D341Med (cell line): ENCODE data around the gene NEURL2.
"Not testable (repeated sequence)": the region's sequence is repeated elsewhere in the genome, so short reads cannot be mapped to it uniquely, and the experiment has no call there.

Experiments
- DNase-seq: peaks from one replicate; pipeline ENCODE4 v3.0.0; 2012; ENCODE audit warnings: low spot score

Gene NEURL2

DNA sequence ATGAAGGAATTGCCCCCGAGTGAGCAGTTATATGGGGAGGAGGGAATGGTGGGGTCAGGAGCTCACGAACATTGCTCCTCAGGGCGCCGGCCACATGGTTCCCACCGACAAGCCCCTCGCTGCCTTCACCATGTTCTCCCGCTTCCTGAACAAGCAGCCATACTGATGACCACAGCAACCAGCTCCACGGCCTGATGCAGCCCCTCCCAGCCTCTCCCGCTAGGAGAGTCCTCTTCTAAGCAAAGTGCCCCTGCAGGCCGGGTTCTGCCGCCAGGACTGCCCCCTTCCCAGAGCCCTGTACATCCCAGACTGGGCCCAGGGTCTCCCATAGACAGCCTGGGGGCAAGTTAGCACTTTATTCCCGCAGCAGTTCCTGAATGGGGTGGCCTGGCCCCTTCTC is 7.3 kb upstream of the NEURL2 start:
- no peak for DNase-seq

DNA sequence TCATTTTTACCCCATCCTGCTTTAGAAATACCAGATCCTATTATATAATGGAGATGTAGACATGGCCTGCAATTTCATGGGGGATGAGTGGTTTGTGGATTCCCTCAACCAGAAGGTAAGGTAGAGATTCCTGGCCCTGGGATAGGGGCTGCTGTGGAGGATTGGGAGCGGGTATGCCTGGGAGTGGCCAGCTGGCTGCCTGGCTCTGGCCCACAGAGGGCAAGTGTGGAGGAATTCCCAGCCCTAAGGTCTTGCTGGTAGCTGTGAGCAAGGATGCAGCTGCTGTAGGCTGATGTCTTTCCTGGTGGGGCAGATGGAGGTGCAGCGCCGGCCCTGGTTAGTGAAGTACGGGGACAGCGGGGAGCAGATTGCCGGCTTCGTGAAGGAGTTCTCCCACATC is 6.7 kb upstream of the NEURL2 start:
- no peak for DNase-seq

DNA sequence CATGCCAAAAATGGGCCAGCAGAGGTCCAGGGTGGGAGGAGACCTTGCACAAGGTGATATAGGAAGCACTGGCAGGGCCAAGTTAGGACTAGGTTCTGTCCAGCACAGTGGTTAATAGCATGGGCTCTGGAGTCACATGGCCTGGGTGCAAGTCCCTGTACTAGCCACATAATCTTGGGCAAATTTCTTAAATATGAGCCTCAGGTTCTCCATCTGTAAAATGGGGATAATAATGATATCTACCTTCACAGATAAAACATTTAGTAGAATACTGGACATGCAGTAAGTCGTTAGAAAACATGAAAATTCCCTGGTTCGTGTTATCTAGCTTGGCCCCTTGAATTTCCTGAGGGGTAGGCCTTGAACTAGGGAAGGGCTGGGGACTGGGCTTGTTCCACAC is 6.3 kb upstream of the NEURL2 start:
- DNase-seq, result no peak

DNA sequence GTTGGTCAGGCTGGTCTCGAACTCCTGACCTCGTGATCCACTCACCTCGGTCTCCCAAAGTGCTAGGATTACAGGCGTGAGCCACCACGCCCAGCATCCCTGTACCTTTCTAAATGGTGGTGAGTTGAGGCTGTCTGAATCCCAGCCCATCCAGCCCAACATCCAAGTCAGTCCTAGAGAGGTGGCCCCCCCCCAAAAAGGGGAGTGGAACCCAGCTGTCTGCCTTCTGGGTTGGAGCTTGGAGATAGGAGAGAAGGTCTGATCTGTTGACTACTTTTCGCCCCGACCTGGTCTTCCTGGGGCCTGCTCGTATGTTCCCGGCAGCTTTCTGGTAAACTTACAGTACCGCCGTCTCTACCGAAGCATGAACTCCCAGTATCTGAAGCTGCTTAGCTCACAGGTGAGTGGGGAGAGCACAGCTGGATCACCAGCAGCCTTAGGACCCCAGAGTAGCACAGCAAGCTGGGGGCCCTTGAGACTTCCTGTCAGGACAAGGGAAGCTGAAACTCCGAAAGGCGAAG is 5.7 kb upstream of the NEURL2 start:
- DNase-seq, result no peak

DNA sequence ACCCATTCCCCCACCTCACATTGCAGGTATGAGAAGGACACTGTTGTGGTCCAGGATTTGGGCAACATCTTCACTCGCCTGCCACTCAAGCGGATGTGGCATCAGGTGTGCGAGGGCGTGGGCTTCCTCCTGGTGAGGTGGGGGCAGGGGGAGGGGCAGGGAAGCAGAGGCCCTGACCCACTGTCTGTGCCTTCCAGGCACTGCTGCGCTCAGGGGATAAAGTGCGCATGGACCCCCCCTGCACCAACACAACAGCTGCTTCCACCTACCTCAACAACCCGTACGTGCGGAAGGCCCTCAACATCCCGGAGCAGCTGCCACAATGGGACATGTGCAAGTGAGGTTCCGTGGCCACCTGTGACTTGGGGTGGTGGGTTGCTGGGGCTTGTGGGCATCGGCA is 3.8 kb upstream of the NEURL2 start:
- DNase-seq, result no peak

DNA sequence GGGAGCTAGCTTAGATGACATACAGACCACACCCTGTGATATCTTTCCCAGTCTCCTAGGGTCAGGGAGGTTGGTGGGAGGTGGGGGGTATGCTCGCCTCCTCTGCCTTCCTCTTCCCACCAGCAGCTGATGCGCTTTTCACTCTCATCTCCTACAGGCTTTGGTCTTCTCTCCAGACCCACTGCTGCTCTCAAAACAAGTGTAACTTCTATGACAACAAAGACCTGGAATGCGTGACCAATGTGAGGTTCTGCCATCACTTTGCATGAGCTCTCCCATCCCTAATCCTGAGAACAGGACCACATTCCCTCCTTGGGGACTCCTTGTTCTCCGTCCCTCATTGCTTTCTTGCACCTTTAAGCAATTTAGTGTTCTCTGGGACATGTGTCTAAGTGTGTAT is 2.8 kb upstream of the NEURL2 start:
- no peak for DNase-seq

DNA sequence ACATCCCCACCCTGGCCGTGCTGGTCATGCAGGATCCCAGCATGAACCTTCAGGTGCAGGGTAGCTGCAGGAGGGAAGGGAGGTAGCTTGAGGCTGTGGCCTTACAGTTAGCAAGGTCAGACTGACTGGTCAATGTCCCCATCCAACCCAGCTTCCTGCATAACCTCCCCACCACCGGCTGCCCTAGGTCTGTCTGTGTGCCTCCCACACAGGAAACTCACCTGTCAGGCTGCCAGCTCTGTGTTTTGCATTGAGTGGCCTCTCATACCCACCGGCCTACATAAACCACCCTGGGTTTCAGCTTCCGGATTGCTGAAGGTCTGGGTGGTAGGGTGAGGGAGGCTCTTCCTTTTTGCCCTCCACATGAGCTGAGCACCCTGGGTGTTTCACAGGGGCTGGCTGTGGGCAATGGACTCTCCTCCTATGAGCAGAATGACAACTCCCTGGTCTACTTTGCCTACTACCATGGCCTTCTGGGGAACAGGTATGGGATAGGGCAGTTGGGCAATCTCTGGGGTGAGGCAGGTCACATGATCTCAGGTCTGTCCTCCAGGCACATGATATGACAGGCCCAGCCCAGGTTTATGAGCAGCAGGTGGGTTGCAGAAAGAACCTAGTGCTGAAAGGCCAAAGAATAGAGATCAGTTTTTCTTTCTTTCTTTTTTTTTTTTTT is 2.0 kb upstream of the NEURL2 start:
- DNase-seq, result no peak

DNA sequence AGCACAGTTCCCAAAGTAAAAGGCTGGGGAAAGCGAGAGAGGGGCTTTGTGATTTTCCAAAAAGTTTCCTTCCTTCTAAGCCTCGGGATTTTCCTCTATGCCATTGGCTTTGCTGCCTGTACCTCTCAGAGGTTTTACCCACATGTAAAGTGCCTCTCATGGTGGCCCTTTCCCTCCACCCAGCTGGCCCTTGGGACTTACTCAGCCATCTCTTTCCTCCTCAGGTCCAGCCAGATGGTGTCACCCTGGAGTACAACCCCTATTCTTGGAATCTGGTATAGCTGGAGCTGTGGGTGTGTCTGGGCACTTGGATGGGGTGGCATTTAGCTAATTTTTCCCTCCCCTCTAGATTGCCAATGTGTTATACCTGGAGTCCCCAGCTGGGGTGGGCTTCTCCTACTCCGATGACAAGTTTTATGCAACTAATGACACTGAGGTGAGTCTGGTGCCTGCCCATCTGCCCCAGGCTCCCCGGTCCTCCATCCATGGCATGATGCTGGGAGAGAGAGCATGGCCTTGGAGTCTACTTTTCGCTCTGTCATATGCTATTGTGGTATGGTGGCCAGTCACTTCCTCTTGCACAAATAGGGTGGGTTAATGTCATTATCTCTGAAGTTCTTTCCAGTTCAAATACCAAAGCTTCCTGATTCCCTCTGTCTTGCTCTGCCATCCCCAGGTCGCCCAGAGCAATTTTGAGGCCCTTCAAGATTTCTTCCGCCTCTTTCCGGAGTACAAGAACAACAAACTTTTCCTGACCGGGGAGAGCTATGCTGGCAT is 1.2 kb upstream of the NEURL2 start:
- peak; percentile 68 for DNase-seq

DNA sequence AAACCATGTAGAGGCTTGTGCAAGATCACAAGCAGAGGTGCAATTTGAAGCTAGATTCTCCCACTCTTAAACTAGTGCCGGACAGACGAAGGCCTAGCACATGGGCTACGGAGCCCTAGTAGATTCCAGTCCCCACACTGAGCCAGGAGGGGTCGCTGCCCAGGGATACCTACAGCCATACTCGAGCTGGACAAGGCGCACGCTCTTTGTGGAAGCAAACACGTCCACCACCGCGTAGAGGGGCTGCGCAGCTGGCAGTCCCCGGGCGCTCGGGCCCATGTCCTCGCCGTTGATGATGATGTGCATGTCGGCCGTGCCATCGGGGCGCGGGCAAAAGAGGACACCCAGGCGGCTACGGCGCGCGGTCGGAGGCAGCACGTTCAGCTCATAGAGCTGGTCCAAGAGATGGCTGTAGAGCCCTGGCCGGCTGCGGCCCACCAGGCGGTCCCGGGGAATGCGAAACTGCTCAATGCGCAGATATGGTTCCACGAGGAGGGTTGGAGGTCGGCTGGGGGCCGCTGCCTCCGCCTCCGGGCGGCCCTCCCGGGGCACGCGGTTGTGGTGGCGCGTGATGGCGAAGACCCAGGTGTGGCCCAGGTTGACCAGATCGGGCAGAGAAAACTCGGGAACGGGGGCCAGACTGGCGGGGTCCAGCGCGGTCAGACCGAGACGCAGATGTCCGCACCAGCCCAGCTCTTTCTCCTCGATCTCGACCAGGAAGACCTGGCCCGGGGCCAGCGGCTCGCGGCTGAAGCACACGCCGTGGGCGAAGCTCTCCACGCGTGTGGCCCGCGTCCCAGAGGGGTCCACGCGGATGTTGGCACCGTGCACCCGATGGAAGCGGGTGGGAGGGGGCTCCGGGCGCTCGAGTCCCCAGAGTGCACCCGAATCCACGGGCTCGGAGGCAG is 677 bp downstream of the NEURL2 start:
- DNase-seq, result peak; percentile 78

DNA sequence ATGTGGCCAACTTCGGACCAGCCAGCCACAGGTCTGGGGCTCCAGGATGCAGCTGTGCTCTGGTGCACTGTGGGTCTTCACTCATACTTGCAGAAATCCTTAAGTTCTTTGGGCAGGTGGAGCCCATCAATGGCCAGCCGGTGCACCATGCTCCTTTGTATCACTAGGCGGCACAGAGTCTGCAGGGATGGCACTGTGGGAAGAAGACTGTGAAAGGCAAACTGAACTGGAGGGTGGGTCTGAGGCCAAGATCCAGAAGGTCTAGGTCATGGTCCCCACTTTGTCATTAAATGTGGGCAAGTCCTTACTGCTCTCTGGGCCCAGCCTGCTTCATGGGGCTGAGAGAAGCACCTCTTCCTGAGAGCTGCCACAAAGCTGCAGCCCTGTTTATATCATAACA is 2.3 kb downstream of the NEURL2 start:
- DNase-seq, result no peak

DNA sequence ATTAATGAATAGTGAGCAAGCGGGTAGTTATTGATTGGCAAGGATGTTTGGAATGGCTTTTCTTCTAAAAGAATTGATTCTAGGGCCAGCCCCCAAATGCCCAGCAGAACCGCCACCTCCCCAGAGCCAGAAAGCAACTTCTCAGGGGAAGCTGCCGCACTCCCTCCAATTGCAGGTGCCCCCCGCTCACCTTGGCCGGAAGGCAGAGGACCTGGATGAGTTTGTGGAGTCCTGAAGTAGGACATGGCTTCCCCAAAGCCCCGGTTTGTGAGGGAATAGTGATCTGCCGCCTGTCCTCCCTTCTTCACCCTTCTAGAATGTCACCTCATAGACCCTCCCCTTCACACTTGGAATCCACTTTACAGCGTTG is 3.7 kb downstream of the NEURL2 start, which contains the start of gene SPATA25:
Gene SPATA25 (minus strand): TSS at position 277 of the 370 bp plus-strand sequence. CDS start 32 bp downstream, at position 245.
- no peak for DNase-seq

DNA sequence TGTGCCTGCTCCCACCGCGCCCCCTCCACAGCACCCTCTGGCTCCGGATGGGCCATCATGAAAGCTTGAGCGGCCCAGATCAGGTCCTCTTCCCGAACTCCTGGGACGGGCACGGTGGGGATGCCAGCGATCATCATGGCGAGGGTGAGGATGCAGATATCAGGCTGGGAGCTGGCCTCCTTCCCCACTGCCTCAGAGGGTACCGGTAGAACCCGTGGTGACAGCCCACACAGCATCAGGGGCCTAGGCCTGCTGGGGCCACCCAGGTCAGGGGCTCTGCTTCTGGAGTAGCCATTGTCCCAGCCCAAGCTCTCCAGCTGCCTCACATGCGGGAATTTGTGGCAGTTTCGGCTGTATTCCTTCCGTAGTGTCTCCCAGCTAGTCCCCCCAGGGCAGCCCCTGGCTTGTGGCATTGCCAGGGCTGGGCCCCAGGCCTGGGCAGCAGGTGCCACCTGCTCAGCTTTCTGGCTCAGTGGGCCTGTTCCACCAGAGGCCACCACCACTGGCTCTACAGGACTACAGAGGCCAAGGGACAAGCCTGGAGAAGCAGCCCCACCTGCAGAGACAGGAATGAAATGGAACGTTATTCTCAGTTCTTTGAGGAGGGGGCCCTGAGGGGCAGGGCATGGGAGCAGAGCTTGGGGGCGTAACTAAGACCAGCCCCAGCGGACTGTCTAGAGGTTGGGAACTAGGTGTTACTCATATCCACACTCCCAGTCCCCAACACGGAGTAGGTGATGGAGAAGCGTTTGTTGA is 4.2 kb downstream of the NEURL2 start:
- DNase-seq, result no peak

DNA sequence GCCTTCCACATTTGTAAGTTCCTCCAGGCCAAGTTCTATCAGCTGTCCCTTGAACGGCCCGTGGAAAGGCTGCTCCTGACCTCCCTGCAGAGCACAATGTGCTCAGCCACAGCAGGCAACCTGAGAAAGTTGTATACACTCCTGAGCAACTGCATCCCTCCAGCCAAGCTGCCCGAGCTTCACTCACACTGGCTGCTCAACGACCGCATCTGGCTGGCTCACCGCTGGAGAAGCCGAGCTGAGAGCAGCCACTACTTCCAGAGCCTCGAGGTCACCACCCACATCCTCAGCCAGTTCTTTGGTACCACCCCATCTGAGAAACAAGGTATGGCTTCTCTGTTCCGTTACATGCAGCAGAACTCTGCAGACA is 7.9 kb downstream of the NEURL2 start:
- no peak for DNase-seq

DNA sequence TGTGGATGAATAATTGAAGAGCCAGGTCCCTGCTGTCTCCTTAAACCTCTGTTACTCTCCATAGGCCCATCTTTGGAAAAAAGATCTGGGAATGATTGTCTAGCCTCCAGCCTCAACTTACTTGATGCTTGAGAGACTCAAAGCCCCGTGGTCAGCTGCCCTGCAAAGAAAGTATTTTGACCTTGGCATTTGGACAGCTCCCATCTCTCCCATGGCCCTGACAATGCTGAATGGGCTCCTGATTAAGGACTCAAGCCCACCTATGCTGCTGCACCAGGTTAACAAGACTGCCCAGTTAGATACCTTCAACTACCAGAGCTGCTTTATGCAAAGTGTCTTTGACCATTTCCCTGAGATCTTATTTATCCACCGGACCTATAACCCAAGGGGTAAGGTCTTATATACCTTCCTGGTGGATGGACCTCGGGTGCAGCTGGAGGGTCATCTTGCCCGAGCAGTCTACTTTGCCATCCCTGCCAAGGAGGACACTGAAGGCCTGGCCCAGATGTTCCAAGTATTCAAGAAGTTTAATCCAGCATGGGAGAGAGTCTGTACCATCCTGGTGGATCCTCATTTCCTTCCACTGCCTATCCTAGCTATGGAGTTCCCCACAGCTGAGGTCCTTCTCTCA is 8.4 kb downstream of the NEURL2 start:
- no peak for DNase-seq

DNA sequence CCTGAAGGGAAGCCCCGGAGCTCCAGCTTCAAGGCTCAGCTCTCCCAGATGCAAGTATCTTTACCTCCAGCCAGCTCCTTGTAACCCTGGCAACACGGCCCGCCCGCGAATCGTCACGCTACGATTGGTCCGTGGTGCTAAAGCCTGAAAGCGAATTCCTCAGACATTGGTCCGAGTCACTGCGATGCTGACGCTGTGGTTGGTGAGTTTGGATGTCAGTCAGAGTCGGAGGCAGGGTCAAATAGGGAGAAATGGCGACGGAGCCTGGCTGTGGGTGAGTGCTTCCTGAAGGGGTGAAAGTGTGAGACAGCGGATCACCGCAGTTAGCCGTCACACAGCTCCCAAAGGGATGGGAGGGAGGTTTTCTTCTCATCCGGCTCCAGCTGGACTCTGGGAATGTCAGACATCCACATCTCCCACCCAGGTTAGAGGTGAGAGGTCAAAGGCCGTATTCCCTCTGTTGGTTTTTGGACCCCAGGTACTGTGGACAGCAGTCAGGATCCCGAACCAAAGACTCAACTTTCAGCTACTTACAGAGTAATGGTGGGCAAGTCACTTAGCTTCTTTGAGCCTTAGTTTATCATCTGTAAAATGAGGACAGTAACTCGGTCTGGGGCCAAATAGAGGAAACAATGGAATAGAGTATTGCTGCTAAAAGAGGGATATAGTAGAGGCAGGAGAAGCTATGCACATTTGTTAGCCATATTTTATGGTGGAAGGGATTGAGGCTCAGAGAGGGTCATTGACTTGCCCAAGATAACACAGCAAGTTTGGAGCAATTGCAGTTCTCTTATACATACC is 9.8 kb downstream of the NEURL2 start, which contains the start of gene ZSWIM1:
Gene ZSWIM1 (plus strand): TSS at position 240 of the 801 bp plus-strand sequence. CDS start 1,366 bp downstream, outside the sequence.
- DNase-seq, result peak; percentile 97

DNA sequence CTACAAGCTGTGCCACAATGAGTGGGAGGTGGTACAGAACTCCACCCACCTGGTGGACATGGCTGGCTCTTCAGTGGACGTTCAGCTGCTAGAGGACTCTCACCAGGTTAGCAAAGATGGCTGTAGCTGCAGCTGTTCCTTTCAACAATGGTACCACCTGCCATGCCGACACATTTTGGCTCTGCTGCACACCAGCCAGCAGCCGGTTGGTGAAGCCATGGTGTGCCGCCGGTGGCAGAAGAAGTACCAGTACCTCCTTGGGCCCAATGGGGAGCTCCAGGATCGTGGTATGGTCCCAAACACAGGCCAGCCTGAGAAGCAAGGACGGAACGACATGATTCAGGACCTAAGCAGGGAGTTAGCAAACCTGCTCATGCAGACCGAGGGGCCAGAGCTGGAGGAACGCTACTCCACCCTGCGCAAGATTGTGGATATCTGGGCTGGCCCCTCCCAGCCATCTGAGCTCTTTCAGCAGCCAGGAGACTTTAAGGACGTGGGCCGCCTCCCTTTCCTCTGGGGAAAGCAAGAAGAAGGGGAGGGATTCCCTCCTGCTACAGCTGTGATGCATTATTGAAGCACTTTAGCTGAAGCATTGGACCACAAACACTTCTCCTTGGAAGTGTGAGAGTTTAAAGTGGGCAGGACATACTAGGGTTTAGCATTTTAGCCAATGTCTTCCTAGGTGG is 12.8 kb downstream of the NEURL2 start:
- peak; percentile 81 for DNase-seq

DNA sequence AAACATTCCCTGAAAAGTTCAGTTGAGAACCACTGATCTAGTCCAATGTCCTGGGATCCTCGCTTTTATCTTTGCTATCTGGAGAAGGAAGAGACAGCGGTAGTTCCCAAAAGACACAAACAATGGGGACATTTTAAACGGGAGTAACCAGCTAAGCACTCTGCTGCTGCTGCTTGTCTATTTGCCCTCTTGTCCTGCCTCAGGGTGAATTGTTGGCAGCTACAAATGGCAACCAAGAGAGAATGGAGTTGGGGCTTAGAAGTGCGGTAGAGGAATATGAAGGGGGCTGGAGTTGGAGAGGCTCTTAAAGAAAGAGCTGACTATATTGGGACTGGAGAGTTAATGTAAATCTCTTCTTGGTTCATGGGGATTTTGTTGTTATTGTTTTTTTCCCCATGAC is 16.4 kb downstream of the NEURL2 start:
- DNase-seq, result no peak

DNA sequence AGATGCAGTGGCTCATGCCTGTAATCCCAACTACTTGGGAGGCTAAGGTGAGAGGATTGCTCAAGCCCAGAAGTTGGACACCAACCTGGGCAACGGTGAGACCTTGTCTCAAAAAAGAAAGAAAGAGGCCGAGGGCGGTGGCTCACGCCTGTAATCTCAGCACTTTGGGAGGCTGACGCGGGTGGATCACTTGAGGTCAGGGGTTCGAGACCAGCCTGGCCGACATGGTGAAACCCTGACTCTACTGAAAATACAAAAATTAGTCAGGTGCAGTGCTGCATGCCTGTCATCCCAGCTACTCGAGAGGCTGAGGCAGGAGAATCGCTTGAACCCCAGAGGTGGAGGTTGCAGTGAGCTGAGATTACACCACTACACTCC is 16.9 kb downstream of the NEURL2 start:
- not testable (repeated sequence) for DNase-seq

DNA sequence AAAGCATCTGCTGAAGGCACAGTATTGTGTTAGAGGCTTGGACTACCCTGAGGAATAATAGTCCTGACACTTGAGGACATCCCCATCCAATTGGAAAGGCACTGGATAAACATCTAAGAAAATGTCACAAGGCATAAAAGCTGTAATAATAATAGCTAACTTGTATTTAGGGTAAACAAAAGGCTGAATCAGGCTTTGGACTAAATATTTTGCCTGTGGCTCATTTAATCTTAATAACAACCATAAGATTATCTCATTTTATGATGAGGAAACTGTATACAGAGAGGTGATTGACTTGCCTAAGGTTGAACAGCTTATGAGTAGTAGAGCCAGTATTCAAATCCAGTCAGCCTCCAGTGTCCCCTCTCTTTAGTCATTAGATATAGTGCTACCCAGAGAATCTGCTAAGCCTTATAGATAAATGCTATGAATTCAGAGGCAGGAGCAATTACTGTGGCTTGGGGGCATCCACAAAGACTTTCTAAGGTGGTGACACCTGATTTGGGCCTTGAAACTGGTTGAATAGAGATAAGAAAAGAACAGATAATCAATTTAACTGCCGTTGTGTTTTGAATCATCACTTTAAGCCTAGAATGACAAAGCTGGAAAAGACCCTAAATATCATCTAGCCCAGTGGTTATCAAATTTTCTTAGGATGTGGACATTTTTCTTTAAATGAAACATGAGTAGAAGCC is 17.5 kb downstream of the NEURL2 start:
- no peak for DNase-seq
